Stimulated activated CD4-positive, alpha-beta T cell treated with anti-CD3 and anti-CD28 coated beads, Interleukin-4, amount 100 ng/mL, for 4 hours (primary cell): ENCODE measurements around the gene FGF12.

ENCODE experiments used
- DNase-seq, 2 experiments: peaks; one replicate each; pipeline ENCODE4 v3.0.0-alpha.2; 2020

FGF12 gene

DNA sequence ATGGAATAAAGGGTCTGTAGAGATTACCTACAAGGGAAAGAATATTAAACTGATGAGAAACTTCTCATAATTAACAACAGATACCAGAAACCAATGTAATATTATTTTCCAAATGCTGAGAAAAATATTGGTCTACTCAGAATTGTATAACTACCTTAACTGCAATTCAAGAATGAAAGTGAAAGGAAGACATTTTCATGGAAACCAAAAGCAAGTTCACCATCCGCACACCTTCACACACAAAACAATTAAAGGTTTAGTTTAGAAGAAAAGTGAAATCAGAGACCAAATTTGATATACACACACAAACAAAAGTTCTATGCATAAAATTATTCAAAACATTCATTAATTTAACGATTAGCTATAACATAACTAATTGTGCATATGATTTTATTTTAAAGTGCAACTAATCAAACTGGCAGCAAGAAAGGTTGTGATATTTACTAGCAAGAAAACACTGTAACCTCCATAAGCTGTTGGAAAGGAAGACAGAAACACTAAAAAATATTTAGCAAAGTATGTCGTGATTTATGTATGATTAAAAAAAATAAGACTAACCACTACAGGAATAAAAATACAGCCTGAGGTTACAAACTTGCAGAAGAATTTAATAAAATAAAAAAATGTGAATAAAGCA, 395.5 kb downstream of the FGF12 start:
- DNase-seq = no peak

GRCh38 chr3:192326656-192327055, 400.7 kb downstream of the FGF12 start:
- DNase-seq = no peak

DNA sequence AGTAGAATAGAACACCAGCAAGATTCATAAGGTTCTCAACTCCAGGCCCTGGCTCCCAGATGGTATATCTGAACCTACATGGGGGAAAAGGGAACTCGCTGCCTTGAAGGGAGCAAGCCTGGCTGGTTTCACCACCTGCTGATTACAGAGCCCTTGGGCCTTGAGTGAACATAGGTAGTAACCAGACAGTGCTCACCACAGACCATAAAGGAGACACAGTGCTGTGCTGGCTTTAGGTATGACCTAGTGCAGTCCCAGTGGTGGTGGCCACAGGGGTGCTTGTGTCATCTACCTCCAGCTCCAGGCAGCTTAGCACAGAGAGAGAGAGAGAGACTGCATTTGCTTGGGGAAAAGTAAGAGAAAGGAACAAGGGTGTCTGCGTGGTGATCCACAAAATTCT, 409.8 kb downstream of the FGF12 start:
- DNase-seq = no peak

DNA sequence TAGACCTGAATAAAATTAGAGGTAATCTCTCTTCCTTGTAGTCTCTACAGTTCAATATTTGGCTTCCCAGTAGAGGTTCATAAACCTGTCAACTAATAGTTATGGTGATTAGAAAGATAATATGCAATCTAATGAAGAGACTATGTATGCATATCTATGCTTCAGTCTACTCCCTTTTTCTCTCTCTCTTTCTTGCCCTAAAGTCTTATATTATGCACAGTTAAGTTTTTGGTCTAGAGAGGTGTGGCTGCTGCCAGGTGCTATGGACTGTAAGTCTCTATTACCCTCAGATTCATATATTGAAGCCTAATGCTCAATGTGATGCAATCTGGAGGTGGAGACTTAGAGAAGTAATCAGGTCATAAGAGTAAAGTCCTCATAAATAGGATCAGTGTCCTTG, 413.7 kb downstream of the FGF12 start:
- no peak for DNase-seq

DNA sequence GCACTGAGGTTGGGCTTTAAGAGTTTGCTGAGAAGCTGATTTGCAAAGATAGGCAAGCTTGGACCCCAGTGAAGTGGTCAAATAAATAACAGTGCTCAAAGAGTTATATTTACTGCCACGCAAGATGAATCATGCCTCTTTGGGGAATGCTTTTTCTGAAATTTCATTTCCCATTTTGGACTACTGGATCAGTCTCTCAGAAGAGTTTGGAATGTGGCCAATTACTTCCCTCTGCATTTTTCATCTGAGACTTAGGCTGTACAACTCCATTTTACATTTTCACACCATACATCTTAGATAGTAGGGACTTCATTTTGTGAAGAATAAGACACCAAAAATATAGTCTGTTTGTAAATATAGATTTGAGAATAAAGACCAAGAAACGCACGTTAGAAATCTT, 419.7 kb downstream of the FGF12 start:
- no peak for DNase-seq

- DNase-seq = no peak
Observed at GRCh38 chr3:192303235-192303634, 424.1 kb downstream of the FGF12 start.

DNA sequence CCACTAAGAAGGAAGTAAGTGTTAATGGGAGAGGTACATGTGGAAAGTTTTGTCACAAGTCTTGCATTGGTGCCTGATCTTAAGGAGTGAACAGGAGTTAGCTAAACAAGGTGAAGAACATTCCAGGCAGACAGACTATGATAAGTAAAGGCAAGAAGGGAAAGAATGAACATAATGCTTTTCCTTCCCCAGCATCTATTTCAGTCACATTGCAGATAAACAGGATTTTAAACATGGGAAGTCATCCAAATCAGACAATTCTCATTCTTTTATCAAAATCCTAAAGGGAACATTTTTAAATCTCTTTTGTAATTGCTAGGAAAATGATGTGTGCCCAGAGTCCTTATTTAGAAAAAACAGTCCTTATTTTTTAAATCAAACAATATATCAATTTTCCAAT, 424.6 kb downstream of the FGF12 start:
- no peak for DNase-seq

DNA sequence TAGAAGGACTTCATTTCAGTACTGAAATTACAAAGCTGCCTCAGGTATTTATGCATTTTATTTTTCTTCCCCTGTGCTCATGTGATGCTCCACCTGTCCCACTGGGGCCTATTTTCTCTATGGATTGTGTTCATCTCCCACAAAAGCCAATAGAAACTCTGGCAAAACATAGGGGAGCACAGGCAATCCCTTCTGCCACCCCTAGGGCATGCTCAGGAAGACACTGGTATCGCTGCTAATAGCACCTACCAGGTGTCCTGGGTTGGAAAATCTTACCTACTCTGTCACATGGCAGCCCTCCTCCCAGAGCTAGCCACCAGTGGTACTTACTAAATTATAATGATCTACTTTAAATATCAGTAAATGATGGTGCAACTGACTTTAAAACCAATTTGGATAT, 427.4 kb downstream of the FGF12 start:
- DNase-seq = no peak

DNA sequence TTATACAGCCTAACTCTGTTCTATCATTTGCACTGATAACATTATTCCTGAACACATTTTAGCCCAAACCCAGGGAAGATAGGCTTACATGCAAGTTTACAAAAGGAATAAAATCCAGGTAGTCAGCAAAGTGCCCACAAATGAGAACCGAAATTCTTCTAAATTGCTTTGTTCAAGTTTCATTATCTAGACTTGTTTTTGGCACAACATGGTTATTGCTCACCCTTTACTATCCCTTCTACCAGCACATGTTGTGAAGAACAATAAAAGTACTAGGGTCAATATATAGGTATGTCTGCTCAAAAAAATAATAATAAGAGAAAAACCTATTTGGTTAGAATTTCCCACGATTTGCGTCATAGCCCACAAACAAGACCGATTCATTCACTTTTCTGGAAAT, 430.5 kb downstream of the FGF12 start:
- DNase-seq = no peak

DNA sequence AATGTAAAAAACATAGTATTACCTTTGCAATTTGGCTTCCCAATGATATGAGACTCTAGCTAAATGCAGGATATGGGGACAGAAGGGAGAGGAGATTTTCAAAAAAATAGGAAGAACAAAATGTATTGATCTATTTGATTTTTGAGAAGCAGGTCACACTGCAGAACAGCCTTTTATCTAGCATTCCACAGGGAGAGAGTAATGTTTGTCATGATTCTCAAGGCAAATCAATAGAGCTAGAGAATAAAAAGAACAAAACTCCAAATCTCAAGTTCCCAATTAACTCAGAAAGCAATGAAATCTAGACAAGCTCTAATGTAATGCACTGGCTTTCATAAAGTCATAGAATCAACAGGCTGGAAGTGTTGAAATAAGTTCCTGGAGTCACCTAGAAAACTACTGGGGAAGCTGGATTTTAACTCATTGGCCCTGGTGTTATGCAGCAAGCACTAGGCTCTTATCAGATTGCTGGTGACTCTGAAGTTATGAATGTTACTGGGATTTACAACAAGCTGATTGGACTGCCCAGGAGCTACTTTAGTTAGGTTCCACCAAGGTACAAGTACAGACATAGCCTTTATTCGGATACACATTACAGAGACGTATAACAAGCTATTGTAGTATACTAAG, 442.8 kb downstream of the FGF12 start:
- DNase-seq = no peak

- DNase-seq = no peak
Observed at GRCh38 chr3:192281207-192281880, 446.0 kb downstream of the FGF12 start.

GRCh38 chr3:192279664-192280063, 447.7 kb downstream of the FGF12 start:
- no peak for DNase-seq

DNA sequence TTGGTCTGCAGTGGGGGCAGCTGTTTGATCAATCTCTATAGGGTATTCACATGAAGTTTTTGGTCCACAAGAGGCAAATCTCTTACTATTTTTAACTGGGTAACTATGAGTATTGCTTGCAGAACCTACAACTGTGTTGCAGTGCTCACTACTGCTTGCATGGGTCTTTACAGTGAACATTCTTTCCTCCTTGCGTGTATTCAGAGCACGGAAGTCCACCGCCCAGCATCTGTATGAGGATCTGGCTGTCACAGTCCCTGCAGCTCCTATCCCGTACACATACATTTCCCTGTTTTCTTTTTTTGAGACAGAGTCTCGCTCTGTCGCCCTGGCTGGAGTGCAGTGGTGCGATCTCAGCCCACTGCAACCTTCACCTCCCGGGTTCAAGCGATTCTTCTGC, 449.9 kb downstream of the FGF12 start:
- no peak for DNase-seq

DNA sequence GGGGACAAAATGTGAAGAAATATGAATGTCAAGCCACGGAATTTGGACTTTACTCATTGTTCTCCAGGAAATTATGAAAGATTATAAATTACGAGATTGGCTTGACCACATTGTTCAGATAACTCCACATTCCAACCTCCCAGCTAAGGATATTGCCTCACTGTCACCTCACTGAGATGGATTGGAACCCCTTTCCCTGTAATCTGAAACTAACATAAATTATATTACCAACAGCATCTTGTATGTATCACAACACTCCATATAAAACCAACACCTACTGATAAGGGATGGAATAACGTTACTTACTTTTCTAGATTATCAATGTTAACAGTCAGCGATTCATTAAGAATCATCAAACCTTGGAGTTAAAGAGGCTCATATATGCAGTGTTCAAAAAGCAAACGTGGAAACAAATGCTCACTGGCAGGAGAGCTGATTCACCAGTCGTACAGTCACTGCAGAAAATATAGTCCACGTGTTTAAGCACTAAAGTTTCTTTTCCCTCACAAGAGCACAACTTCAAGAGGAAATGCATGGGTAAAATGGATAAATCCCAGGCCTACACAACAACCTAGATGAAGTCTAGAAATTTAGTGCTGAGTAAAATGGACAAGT, 451.5 kb downstream of the FGF12 start:
- no peak for DNase-seq

DNA sequence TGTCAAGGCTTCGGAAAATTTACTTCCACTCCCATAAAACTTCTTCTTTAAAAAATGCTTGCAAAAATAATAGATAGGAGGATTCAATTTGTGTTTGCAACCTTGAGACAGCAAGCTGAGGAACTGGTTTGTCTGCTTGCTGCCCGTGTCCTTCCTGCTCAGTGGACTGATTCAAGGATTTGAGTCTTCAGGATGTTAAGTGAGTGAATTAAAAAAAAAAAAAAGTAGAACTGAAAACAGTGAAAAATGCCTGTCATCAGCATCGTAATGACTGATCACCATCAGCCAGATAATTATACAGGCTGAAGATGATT, 453.7 kb downstream of the FGF12 start:
- no peak for DNase-seq

- DNase-seq = no peak
Observed at GRCh38 chr3:192273001-192273696, 454.2 kb downstream of the FGF12 start.

DNA sequence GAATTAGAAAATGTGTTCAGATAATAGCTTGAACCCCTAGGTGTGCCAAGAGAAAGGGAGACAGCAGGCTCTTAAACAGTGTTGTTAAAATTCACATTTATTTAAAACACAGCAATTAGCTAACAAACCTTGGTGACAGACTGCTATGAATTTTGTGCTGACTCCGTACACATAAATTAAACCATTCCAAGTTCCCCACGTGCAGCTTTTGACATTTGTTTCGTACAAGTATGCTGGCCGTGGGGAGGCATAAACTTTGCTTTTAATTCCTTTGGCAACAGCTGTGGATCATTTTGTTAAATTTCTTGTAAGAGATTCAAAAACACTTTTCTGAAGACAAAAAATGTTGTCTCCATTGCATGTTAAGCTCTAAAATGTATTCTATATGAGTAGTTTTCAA, 465.3 kb downstream of the FGF12 start:
- no peak for DNase-seq

DNA sequence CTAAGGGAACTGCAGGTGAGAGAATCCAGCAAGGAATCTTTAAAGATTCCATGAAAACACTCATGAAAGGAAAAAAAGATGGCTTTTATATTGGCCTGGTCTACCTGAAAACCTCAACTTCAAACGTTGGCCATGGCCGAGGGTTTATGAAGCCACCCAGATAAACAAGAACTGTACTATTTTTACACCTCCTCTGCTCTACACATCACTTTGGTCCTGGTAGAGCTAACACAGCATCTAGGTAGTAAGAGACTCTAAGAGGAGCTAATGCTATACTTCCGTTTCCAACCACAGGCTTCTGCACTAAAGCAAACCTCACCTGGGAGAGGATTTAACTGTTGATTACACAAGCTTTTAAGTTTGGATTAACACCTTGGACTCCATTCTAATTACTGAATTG, 466.2 kb downstream of the FGF12 start:
- no peak for DNase-seq

GRCh38 chr3:192260116-192261010, 467.0 kb downstream of the FGF12 start:
- DNase-seq = no peak

GRCh38 chr3:192259661-192260060, 467.7 kb downstream of the FGF12 start:
- DNase-seq = no peak

- no peak for DNase-seq
Observed at GRCh38 chr3:192258721-192259120, 468.6 kb downstream of the FGF12 start.

GRCh38 chr3:192255839-192256238, 471.5 kb downstream of the FGF12 start:
- no peak for DNase-seq
